Osteocyte (in vitro differentiated cells): ENCODE results near the gene IL18. TPM values are rescaled to one million over a fixed set of nuclear protein-coding genes. Genes with fewer than 3 reads are reported as not detected.

Experiments used
- DNase-seq: peaks from one replicate; pipeline ENCODE4 v3.0.0; 2021; ENCODE audit warnings: mixed read lengths; ENCODE audit not compliant: unreplicated experiment; ENCODE audit errors: extremely low spot score
- H3K27ac Mint-ChIP-seq: one replicate; pipeline ENCODE4 v1.8.0; 2021; ENCODE audit warnings: mild to moderate bottlenecking, mixed read lengths; ENCODE audit not compliant: unreplicated experiment
- H3K27me3 Mint-ChIP-seq: one replicate; pipeline ENCODE4 v1.8.0; 2021; ENCODE audit warnings: mixed read lengths; ENCODE audit not compliant: unreplicated experiment
- H3K36me3 Mint-ChIP-seq: one replicate; pipeline ENCODE4 v1.8.0; 2021; ENCODE audit warnings: mixed read lengths; ENCODE audit not compliant: unreplicated experiment
- H3K4me1 Mint-ChIP-seq: one replicate; pipeline ENCODE4 v1.8.0; 2021; ENCODE audit warnings: mixed read lengths; ENCODE audit not compliant: unreplicated experiment
- H3K4me3 Mint-ChIP-seq: one replicate; pipeline ENCODE4 v1.8.0; 2021; ENCODE audit warnings: mild to moderate bottlenecking, moderate library complexity, mixed read lengths; ENCODE audit not compliant: unreplicated experiment
- H3K9me3 Mint-ChIP-seq: one replicate; pipeline ENCODE4 v1.8.0; 2021; ENCODE audit warnings: mixed read lengths; ENCODE audit not compliant: unreplicated experiment
- total RNA-seq: library from RNA; stranded (reverse); gene quantifications from 2 replicates; pipeline ENCODE4 v1.2.1, GENCODE V29; 2021
- TF ChIP-seq, protein P1 (sequence below): fragments of 200-600 bp; sonication (generic); IDR thresholded peaks from 2 replicates; pipeline ENCODE4 v1.5.0; 2021; ENCODE audit warnings: antibody characterized with exemption, mild to moderate bottlenecking, moderate library complexity

IL18 gene
- total RNA-seq, 1 donor from 2014 or later, result 0.59 TPM

DNA sequence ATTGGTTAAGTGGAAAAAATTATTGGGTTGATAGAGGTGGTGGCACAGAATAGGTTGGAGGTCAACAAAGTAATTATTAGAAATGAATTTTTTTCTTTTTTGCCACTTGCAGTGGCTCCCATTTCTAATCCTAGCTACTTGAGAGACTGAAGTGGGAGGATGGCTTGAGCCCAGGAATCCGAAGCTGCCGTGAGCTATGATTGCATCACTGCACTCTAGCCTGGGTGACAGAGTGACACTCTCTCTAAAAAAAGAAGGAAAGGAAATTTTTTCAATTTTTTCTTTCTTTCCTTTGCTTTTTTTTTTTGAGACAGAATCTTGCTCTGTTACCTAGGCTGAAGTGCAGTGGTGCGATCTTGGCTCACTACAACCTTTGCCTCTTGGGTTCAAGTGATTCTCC is 9.3 kb upstream of the IL18 start:
- Mint-ChIP-seq H3K4me1 (peaks cover 12% of the 10 kb centered on the region), H3K9me3 (no peaks in the 10 kb centered on the region), H3K27ac (no peak overlapping the region), H3K36me3 (no peaks in the 10 kb centered on the region), H3K27me3 (peaks cover 22% of the 10 kb centered on the region), H3K4me3 (no peak overlapping the region)
- no peak for DNase-seq
- TF ChIP-seq, protein P1, sequence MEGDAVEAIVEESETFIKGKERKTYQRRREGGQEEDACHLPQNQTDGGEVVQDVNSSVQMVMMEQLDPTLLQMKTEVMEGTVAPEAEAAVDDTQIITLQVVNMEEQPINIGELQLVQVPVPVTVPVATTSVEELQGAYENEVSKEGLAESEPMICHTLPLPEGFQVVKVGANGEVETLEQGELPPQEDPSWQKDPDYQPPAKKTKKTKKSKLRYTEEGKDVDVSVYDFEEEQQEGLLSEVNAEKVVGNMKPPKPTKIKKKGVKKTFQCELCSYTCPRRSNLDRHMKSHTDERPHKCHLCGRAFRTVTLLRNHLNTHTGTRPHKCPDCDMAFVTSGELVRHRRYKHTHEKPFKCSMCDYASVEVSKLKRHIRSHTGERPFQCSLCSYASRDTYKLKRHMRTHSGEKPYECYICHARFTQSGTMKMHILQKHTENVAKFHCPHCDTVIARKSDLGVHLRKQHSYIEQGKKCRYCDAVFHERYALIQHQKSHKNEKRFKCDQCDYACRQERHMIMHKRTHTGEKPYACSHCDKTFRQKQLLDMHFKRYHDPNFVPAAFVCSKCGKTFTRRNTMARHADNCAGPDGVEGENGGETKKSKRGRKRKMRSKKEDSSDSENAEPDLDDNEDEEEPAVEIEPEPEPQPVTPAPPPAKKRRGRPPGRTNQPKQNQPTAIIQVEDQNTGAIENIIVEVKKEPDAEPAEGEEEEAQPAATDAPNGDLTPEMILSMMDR, result no peak

DNA sequence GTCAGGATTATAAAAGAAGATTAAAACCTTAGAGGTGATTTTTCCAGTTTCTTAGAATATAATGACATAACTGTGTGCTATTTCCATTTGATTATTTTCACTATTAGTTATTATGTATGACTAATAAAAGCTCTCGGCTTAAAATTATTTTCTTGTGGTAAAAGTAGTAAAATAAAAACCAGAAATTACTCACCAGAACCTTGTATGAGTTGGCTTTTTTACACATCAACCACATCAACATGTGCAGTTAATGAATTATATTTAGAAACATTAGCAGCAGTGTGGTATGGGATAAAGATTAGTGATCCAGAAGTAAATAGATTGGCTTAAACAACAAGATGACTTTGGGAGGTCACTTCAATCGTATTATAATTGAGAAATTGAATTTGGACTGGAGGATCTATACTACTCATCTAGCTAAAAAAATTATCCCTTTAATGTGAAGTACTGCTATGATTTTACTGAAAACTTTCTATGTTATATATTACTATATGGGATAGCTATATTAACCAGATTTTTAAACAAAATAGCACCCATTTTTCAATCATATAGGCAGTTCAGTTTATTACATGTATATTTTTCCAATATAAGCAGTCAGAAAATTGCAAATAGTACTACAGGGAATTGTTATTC is 8.6 kb upstream of the IL18 start:
- Mint-ChIP-seq H3K4me1 (peaks cover 12% of the 10 kb centered on the region), H3K27ac (no peak overlapping the region), H3K9me3 (no peaks in the 10 kb centered on the region), H3K4me3 (no peak overlapping the region), H3K36me3 (no peaks in the 10 kb centered on the region), H3K27me3 (peaks cover 16% of the 10 kb centered on the region)
- TF ChIP-seq, protein P1, result no peak
- no peak for DNase-seq

DNA sequence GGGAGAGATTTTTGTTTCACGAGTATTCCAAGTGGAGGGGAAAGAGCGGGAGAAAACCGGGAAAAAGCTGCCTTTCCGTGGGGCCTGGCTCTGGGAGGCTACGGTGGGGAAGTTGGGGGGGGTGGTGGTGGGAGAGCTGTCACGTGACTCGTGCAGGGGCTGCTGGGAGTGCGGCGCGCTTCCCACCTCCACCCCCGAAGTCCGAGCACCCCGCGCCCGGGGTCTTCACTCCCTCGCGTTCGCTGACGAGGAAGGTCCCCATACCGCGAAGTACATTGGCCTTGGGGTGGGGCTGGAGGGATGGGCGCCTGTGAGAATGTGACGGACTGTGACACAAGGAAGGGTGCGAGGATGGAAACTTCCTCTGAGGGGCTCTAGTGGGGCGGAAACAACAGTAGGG is 3.3 kb upstream of the IL18 start, which contains the start of gene TEX12:
TEX12 (plus strand) TSS at position 228 of the 400 bp plus-strand sequence. CDS start 1,897 bp downstream, outside the sequence.
- Mint-ChIP-seq H3K27me3 (no peaks in the 10 kb centered on the region), H3K27ac (no peak within 1 kb of the TSS), H3K36me3 (no peaks in the 10 kb centered on the region), H3K4me1 (peaks cover 31% of the 10 kb centered on the region), H3K9me3 (no peaks in the 10 kb centered on the region), H3K4me3 (no peak within 1 kb of the TSS)
- no peak for DNase-seq
- TF ChIP-seq, protein P1, result no peak

DNA sequence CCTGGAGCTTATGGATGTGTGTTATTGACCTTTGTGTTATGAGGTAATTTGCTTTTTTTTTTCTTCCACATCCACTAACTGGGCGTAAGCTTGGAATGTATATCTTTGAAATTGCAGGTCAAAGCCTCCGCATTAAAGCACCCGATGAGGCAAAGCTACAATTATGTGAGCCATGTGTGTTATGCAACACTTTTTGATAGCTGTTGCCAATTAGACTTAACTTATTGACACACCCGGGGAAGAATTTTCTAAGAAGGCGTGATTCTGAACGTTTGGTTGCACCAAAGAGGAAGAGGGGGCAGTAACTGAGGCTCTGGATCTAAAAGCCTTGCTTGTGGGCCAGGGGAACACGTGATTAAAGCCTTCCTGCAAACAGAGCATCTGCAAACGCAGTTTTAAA is 2.7 kb upstream of the IL18 start:
- TF ChIP-seq, protein P1, result no peak
- H3K36me3 Mint-ChIP-seq, result no peaks in the 10 kb centered on the region
- no peak overlapping the region for H3K27ac Mint-ChIP-seq
- no peak for DNase-seq
- H3K9me3 Mint-ChIP-seq, result no peaks in the 10 kb centered on the region
- no peaks in the 10 kb centered on the region for H3K27me3 Mint-ChIP-seq
- no peak overlapping the region for H3K4me3 Mint-ChIP-seq
- H3K4me1 Mint-ChIP-seq, result peaks cover 33% of the 10 kb centered on the region

DNA sequence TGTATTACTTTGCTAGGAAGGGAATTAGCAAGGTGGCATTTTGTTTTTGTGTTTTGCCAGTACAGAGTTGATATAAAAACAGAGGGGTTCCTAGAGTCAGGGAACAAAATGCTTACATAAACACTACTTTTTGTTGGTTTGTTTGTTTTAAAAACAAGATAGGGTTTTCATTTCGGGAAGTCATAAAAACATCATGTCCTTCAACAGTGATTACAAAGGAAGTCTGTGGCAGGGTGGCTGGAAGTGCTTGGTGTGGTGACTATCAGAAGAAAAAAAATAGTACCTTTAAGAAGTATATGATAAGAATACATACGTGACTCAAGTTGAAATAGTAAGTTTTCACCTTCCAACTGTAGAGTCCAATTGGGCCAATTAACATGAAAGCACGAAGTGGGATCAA is 1.2 kb upstream of the IL18 start:
- H3K27ac Mint-ChIP-seq, result peak overlapping the region; percentile 3
- TF ChIP-seq, protein P1, result no peak
- H3K4me3 Mint-ChIP-seq, result no peak overlapping the region
- H3K36me3 Mint-ChIP-seq, result no peaks in the 10 kb centered on the region
- peaks cover 38% of the 10 kb centered on the region for H3K4me1 Mint-ChIP-seq
- no peak for DNase-seq
- H3K27me3 Mint-ChIP-seq, result no peaks in the 10 kb centered on the region
- H3K9me3 Mint-ChIP-seq, result no peaks in the 10 kb centered on the region
